Measurements from ENCODE around the gene UBE3C. TPM values are rescaled to one million over a fixed set of nuclear protein-coding genes. Genes with fewer than 3 reads are reported as not detected.
A peak's percentile ranks its signal among the peaks of the same experiment; 100 is the strongest.

The UBE3C gene
- total and polyA plus RNA-seq, 2 of the 13 experiments (the other 11 are each of a cell fraction or from before 2014, with no cell fraction given) = 27.0 to 48.2 TPM

DNA sequence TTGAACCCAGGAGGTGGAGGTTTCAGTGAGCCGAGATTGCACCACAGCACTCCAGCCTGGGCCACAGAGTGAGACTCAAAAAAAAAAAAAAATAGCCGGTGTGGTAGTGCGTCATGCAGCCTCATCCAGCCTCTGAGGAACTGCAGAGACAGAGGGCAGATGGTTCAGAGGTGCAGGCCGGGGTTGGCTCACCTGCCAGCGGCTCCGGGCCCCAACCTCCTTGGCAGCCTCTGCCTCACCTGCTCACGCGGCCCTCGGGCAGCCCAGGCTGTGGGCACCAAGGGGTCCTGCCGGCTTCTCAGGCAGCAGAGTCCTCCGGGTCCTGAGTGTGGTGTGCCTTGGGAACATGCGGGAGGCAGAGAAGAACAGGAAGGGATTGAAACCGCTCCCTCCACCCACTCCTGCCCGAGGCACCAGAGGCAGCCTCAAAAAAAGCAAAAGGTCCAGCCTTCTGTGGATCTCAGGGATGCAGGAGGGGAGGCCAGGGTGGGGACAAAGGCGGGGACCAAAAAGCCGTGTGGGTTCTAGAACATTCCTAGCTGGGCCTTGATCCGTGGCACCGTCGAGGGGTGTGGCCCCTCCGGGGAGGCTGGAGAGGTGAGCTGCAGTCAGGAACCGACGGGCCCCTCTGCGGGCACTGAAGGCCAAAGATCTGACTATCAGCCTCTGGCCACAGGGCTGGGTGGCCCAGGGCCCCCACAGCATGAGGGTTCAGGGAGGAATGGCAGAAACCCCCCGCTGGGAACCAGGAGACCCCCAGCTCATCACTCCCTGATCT is 142.7 kb downstream of the UBE3C start:
- Histone ChIP-seq H3K27ac (ENCODE audit: extremely low read length, insufficient read depth, low read length) (no peak overlapping the region), H3K9me3 (ENCODE audit: low read length) (no peaks in the 10 kb centered on the region), H4K20me1 (ENCODE audit: insufficient read depth, low read length) (no peaks in the 10 kb centered on the region), H3K27me3 (ENCODE audit: control insufficient read depth in 1 of 2, insufficient read depth in 2 of 2, low read length in 2 of 2) (peaks cover 6 to 23% of the 10 kb centered on the region in 2 experiments; a peak in 4 of 5 replicates), H3K4me3 (replicated peaks in 1 of 3; ENCODE audit: insufficient read depth in 1 of 3, low read depth in 2 of 3, low read length in 3 of 3) (peak overlapping the region in 1 of 3 experiments; percentile 32; a peak in 1 of 6 replicates), H2AFZ (ENCODE audit: low read length) (no peak overlapping the region), H3K36me3 (replicated peaks in 1 of 2; ENCODE audit: control insufficient read depth in 1 of 2, insufficient read depth in 2 of 2, low read length in 2 of 2) (no peaks in the 10 kb centered on the region), H3K79me2 (ENCODE audit: insufficient read depth, low read length) (no peaks in the 10 kb centered on the region), H3K4me2 (ENCODE audit: low read depth, low read length) (peak overlapping the region; percentile 55), H3K9ac (ENCODE audit: insufficient read depth, low read depth, low read length) (no peak overlapping the region), H3K4me1 (ENCODE audit: insufficient read depth, low read length) (peaks cover 84% of the 10 kb centered on the region)
- no TSS peak for BruUV-seq (replicated peaks)
- no peak for ATAC-seq
- no peak for FAIRE-seq
- ChIA-PET POLR2A (no interaction called here), CTCF (ENCODE audit: low intra/inter-chr PET ratio, low total read pairs) (no interaction called here)
- intact Hi-C loops (cut with micrococcal nuclease; ENCODE audit: unreplicated experiment) (no loop called here), in situ Hi-C loops (cut with HindIII; ENCODE audit: extremely low pct_ligation_motif_present, low pct_unique_long_range_greater_than_20kb) (no loop called here)
- DNase-seq (ENCODE audit: low spot score) = no peak
- 26% methylated on average over 16 of the region's 24 CpGs for WGBS (ENCODE audit: low lambda C conversion rate)
- TF ChIP-seq ZSCAN29 (CRISPR knock-in tag; conservative IDR thresholded peaks at IDR 0.05) = no peak
- TF ChIP-seq, protein P1, sequence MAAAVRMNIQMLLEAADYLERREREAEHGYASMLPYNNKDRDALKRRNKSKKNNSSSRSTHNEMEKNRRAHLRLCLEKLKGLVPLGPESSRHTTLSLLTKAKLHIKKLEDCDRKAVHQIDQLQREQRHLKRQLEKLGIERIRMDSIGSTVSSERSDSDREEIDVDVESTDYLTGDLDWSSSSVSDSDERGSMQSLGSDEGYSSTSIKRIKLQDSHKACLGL (CRISPR knock-in tag; IDR thresholded peaks at IDR 0.05) = no peak
- TF ChIP-seq, protein P2, sequence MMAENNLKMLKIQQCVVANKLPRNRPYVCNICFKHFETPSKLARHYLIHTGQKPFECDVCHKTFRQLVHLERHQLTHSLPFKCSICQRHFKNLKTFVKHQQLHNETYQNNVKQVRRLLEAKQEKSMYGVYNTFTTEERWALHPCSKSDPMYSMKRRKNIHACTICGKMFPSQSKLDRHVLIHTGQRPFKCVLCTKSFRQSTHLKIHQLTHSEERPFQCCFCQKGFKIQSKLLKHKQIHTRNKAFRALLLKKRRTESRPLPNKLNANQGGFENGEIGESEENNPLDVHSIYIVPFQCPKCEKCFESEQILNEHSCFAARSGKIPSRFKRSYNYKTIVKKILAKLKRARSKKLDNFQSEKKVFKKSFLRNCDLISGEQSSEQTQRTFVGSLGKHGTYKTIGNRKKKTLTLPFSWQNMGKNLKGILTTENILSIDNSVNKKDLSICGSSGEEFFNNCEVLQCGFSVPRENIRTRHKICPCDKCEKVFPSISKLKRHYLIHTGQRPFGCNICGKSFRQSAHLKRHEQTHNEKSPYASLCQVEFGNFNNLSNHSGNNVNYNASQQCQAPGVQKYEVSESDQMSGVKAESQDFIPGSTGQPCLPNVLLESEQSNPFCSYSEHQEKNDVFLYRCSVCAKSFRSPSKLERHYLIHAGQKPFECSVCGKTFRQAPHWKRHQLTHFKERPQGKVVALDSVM (CRISPR knock-in tag; IDR thresholded peaks at IDR 0.05) = peak; percentile 48; the same call in 1 of the 2 replicates
- TF ChIP-seq, protein P3, sequence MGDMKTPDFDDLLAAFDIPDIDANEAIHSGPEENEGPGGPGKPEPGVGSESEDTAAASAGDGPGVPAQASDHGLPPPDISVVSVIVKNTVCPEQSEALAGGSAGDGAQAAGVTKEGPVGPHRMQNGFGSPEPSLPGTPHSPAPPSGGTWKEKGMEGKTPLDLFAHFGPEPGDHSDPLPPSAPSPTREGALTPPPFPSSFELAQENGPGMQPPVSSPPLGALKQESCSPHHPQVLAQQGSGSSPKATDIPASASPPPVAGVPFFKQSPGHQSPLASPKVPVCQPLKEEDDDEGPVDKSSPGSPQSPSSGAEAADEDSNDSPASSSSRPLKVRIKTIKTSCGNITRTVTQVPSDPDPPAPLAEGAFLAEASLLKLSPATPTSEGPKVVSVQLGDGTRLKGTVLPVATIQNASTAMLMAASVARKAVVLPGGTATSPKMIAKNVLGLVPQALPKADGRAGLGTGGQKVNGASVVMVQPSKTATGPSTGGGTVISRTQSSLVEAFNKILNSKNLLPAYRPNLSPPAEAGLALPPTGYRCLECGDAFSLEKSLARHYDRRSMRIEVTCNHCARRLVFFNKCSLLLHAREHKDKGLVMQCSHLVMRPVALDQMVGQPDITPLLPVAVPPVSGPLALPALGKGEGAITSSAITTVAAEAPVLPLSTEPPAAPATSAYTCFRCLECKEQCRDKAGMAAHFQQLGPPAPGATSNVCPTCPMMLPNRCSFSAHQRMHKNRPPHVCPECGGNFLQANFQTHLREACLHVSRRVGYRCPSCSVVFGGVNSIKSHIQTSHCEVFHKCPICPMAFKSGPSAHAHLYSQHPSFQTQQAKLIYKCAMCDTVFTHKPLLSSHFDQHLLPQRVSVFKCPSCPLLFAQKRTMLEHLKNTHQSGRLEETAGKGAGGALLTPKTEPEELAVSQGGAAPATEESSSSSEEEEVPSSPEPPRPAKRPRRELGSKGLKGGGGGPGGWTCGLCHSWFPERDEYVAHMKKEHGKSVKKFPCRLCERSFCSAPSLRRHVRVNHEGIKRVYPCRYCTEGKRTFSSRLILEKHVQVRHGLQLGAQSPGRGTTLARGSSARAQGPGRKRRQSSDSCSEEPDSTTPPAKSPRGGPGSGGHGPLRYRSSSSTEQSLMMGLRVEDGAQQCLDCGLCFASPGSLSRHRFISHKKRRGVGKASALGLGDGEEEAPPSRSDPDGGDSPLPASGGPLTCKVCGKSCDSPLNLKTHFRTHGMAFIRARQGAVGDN (CRISPR knock-in tag; IDR thresholded peaks at IDR 0.05) = peak; percentile 33
- TF ChIP-seq GPN1 (CRISPR knock-in tag; IDR thresholded peaks at IDR 0.05; ENCODE audit: borderline replicate concordance) = no peak
- peak; percentile 36 for TF ChIP-seq AGO2 (optimal IDR thresholded peaks at IDR 0.05; ENCODE audit: low read depth, low read length)
- TF ChIP-seq, protein P4, sequence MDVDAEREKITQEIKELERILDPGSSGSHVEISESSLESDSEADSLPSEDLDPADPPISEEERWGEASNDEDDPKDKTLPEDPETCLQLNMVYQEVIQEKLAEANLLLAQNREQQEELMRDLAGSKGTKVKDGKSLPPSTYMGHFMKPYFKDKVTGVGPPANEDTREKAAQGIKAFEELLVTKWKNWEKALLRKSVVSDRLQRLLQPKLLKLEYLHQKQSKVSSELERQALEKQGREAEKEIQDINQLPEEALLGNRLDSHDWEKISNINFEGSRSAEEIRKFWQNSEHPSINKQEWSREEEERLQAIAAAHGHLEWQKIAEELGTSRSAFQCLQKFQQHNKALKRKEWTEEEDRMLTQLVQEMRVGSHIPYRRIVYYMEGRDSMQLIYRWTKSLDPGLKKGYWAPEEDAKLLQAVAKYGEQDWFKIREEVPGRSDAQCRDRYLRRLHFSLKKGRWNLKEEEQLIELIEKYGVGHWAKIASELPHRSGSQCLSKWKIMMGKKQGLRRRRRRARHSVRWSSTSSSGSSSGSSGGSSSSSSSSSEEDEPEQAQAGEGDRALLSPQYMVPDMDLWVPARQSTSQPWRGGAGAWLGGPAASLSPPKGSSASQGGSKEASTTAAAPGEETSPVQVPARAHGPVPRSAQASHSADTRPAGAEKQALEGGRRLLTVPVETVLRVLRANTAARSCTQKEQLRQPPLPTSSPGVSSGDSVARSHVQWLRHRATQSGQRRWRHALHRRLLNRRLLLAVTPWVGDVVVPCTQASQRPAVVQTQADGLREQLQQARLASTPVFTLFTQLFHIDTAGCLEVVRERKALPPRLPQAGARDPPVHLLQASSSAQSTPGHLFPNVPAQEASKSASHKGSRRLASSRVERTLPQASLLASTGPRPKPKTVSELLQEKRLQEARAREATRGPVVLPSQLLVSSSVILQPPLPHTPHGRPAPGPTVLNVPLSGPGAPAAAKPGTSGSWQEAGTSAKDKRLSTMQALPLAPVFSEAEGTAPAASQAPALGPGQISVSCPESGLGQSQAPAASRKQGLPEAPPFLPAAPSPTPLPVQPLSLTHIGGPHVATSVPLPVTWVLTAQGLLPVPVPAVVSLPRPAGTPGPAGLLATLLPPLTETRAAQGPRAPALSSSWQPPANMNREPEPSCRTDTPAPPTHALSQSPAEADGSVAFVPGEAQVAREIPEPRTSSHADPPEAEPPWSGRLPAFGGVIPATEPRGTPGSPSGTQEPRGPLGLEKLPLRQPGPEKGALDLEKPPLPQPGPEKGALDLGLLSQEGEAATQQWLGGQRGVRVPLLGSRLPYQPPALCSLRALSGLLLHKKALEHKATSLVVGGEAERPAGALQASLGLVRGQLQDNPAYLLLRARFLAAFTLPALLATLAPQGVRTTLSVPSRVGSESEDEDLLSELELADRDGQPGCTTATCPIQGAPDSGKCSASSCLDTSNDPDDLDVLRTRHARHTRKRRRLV (CRISPR knock-in tag; IDR thresholded peaks at IDR 0.05) = no peak
- TF ChIP-seq, protein P5, sequence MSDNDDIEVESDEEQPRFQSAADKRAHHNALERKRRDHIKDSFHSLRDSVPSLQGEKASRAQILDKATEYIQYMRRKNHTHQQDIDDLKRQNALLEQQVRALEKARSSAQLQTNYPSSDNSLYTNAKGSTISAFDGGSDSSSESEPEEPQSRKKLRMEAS (IDR thresholded peaks at IDR 0.05) = peak; percentile 4; the same call in 1 of the 2 replicates
- TF ChIP-seq SRY (CRISPR knock-in tag; IDR thresholded peaks at IDR 0.05) = no peak
- TF ChIP-seq HNRNPL (IDR thresholded peaks at IDR 0.05; ENCODE audit: low read depth, low read length) = 0 out of 2 replicates have a peak, but pooled peaks have one; percentile 4
- no peak for TF ChIP-seq MED8 (CRISPR knock-in tag; IDR thresholded peaks at IDR 0.05; ENCODE audit: insufficient replicate concordance)

Data from HepG2 (cell line).